BLaER1 (cell line): ENCODE measurements around the gene PDE3A.

Source experiments
- H3K27ac ChIP-seq: shearing (Covaris generic); formaldehyde crosslinking; 2 replicates; pipeline ENCODE4 v1.8.1; 2022
- H3K27me3 ChIP-seq: shearing (Covaris generic); formaldehyde crosslinking; 2 replicates; pipeline ENCODE4 v1.8.1; 2022
- H3K36me3 ChIP-seq: shearing (Covaris generic); formaldehyde crosslinking; 2 replicates; pipeline ENCODE4 v1.8.1; 2022
- H3K4me1 ChIP-seq: shearing (Covaris generic); formaldehyde crosslinking; 2 replicates; pipeline ENCODE4 v1.8.1; 2022
- H3K4me2 ChIP-seq: shearing (Covaris generic); formaldehyde crosslinking; 2 replicates; pipeline ENCODE4 v1.8.1; 2022
- H3K4me3 ChIP-seq: shearing (Covaris generic); formaldehyde crosslinking; 2 replicates; pipeline ENCODE4 v1.8.1; 2022
- H3K9ac ChIP-seq: shearing (Covaris generic); formaldehyde crosslinking; 2 replicates; pipeline ENCODE4 v1.8.1; 2022
- H3K9me3 ChIP-seq: shearing (Covaris generic); formaldehyde crosslinking; 2 replicates; pipeline ENCODE4 v1.8.1; 2022
- H4K20me1 ChIP-seq: shearing (Covaris generic); formaldehyde crosslinking; 2 replicates; pipeline ENCODE4 v1.8.1; 2022
- Cebpa-rat ChIP-seq: shearing (Covaris generic); IDR thresholded peaks from 2 replicates; pipeline ENCODE4 v1.8.1; 2022

Gene PDE3A

DNA sequence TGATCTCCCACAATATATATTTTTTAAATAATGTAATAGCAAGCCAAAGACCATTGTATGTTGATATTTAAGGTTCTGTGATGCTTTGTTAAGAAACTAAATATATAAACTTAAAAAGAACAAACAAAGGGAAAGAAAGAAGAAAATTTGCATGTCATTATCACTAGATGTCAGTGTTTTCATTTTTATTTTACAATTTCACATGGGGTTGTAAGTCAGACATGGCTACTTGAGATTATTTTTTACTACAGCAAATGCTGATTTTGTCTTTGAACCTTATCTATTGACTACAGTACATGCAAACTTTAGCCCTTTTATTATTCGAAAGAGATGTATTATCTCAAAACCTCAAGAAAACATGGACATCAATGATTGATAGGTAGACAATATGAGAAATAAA lies 362.9 kb downstream of the PDE3A start:
- Histone ChIP-seq H4K20me1 (no peaks in the 10 kb centered on the region), H3K27me3 (no peaks in the 10 kb centered on the region), H3K4me3 (no peak overlapping the region)

More for the DNA sequence above, 362.9 kb downstream of the PDE3A start:
- no peak for TF ChIP-seq Cebpa-rat
- H3K9me3 ChIP-seq: no peaks in the 10 kb centered on the region
- no peak overlapping the region for H3K4me2 ChIP-seq
- H3K27ac ChIP-seq: no peak overlapping the region
- no peak overlapping the region for H3K9ac ChIP-seq
- H3K4me1 ChIP-seq: no peaks in the 10 kb centered on the region
- H3K36me3 ChIP-seq: no peaks in the 10 kb centered on the region
